Measurements from ENCODE around the gene PLEKHN1.

DNA sequence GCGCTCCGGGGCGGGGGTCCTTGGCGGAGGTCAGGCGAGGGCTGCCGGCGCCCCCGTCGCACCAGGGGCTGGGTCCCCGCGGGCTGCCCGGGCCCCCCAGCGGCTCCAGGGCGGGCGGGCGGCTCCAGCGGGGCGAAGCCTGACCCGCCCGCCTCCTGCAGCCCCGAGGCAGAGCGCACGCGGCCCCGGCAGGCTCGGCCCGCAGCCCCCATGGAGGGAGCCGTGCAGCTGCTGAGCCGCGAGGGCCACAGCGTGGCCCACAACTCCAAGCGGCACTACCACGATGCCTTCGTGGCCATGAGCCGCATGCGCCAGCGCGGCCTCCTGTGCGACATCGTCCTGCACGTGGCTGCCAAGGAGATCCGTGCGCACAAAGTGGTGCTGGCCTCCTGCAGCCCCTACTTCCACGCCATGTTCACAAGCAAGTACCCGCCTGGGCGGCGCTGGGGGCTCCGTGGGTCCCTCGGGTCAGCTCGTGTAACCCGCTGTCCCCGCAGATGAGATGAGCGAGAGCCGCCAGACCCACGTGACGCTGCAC lies 5.1 kb upstream of the PLEKHN1 start:
- no peak for TF ChIP-seq CTCF (IDR thresholded peaks at IDR 0.05)
- no peak for TF ChIP-seq POLR2A (IDR thresholded peaks at IDR 0.05; ENCODE audit: low read depth)
- no peak for TF ChIP-seq POLR2AphosphoS5 (IDR thresholded peaks at IDR 0.05)
